SK-N-SH (cell line): ENCODE data around the gene ZNF24. TPM values are rescaled to one million over a fixed set of nuclear protein-coding genes. Genes with fewer than 3 reads are reported as not detected.

Experiments used
- CTCF ChIA-PET: fragments of 300-600, 350-600 bp; formaldehyde crosslinking; extraction: SDS; loops from one replicate; lab custom pipeline; 2021; lab: Yijun Ruan, JAX
- POLR2A ChIA-PET: fragments of 350-600 bp; sonication (Branson Sonifier 250); formaldehyde crosslinking; extraction: SDS; loops from one replicate; lab custom pipeline; 2020; ENCODE audit warnings: antibody characterized with exemption, inconsistent platforms; lab: Yijun Ruan, JAX
- DNase-seq: peaks from one replicate; pipeline ENCODE4 v3.0.0; 2012
- H2AFZ ChIP-seq: fragments of 200-600 bp; sonication (generic); 2 replicates; pipeline ENCODE4 v1.8.1; 2016; ENCODE audit warnings: antibody characterized with exemption, mild to moderate bottlenecking, low read depth
- H3F3A ChIP-seq: fragments of 200-600 bp; sonication (generic); replicated peaks from 2 replicates; pipeline ENCODE3; 2016; ENCODE audit warnings: antibody characterized with exemption, mild to moderate bottlenecking; ENCODE audit not compliant: insufficient read depth
- H3K27ac ChIP-seq, 2 experiments: fragments of 200-500 bp in 1 of 2; fragments of 200-600 bp in 1 of 2; sonication (Bioruptor generic) in 1 of 2; sonication (generic), shearing (Covaris generic) in 1 of 2; 2 replicates each; pipeline versions ENCODE4 v1.5.1 to v1.6.1; 2014 to 2016; ENCODE audit warnings: low read depth in 2 of 2, inconsistent platforms in 1 of 2, low read length in 1 of 2, mild to moderate bottlenecking in 1 of 2, mixed read lengths in 1 of 2
- H3K27me3 ChIP-seq: fragments of 200-600 bp; sonication (generic), shearing (Covaris generic); 2 replicates; pipeline ENCODE4 v1.6.1; 2016; ENCODE audit warnings: mixed run types; ENCODE audit not compliant: insufficient read depth
- H3K36me3 ChIP-seq, 2 experiments: fragments of 200-500 bp in 1 of 2; fragments of 200-600 bp in 1 of 2; sonication (Bioruptor generic) in 1 of 2; sonication (generic) in 1 of 2; replicated peaks in 1 of 2; 2 replicates each; pipeline versions ENCODE3 to v1.5.1; 2014 to 2016; ENCODE audit warnings: low read length in 1 of 2, mild to moderate bottlenecking in 1 of 2; ENCODE audit not compliant: insufficient read depth in 2 of 2, control insufficient read depth in 1 of 2
- H3K4me1 ChIP-seq, 2 experiments: fragments of 200-500 bp in 1 of 2; fragments of 200-600 bp in 1 of 2; sonication (Bioruptor generic) in 1 of 2; sonication (generic), shearing (Covaris generic) in 1 of 2; 2 replicates each; pipeline versions ENCODE4 v1.5.1 to v1.6.1; 2014 to 2016; ENCODE audit warnings: low read depth in 1 of 2, low read length in 1 of 2, mixed run types in 1 of 2; ENCODE audit not compliant: insufficient read depth in 2 of 2, control insufficient read depth in 1 of 2
- H3K4me2 ChIP-seq: fragments of 200-600 bp; sonication (generic), shearing (Covaris generic); 2 replicates; pipeline ENCODE4 v1.6.1; 2017; ENCODE audit warnings: mixed run types
- H3K4me3 ChIP-seq, 2 experiments: fragments of 200-500 bp in 1 of 2; fragments of 200-600 bp in 1 of 2; sonication (Bioruptor generic) in 1 of 2; sonication (generic), shearing (Covaris generic) in 1 of 2; 2 replicates each; pipeline versions ENCODE4 v1.5.1 to v1.8.1; 2014 to 2016; ENCODE audit warnings: low read depth in 2 of 2, inconsistent platforms in 1 of 2, low read length in 1 of 2, mild to moderate bottlenecking in 1 of 2, mixed read lengths in 1 of 2, moderate library complexity in 1 of 2
- H3K79me2 ChIP-seq: fragments of 200-600 bp; sonication (generic); 2 replicates; pipeline ENCODE4 v1.8.1; 2017; ENCODE audit warnings: mild to moderate bottlenecking; ENCODE audit not compliant: insufficient read depth
- H3K9ac ChIP-seq: fragments of 200-600 bp; sonication (generic); 2 replicates; pipeline ENCODE4 v1.6.1; 2017; ENCODE audit warnings: mixed run types
- H3K9me2 ChIP-seq: fragments of 200-600 bp; sonication (generic); 2 replicates; pipeline ENCODE4 v1.6.1; 2017; ENCODE audit warnings: mixed run types
- H3K9me3 ChIP-seq: fragments of 200-600 bp; sonication (generic); 2 replicates; pipeline ENCODE4 v1.6.1; 2017; ENCODE audit warnings: mixed run types, mild to moderate bottlenecking, moderate library complexity
- H4K20me1 ChIP-seq: fragments of 200-600 bp; sonication (generic); 2 replicates; pipeline ENCODE4 v1.6.1; 2017; ENCODE audit warnings: mild to moderate bottlenecking, mixed run types; ENCODE audit not compliant: insufficient read depth
- EP300 ChIP-seq, 2 experiments: IDR thresholded peaks; 2 replicates each; pipeline versions ENCODE4 v1.4.0 to v1.6.1; 2012; ENCODE audit warnings: borderline replicate concordance in 1 of 2, low read depth in 1 of 2, low read length in 1 of 2
- FOXJ3 ChIP-seq: sonication (generic); formaldehyde crosslinking; IDR thresholded peaks from 2 replicates; pipeline ENCODE4 v1.5.1; 2020; ENCODE audit warnings: mild to moderate bottlenecking, missing genetic modification reagents
- JUND ChIP-seq: IDR thresholded peaks from 2 replicates; pipeline ENCODE4 v1.4.0; 2012
- MXI1 ChIP-seq: IDR thresholded peaks from 2 replicates; pipeline ENCODE4 v1.6.1; 2012; ENCODE audit warnings: mild to moderate bottlenecking, low read depth, low read length, improper control_type of control experiment
- SIN3A ChIP-seq: IDR thresholded peaks from 2 replicates; pipeline ENCODE4 v1.6.1; 2012; ENCODE audit warnings: low read depth, mild to moderate bottlenecking, low read length, moderate library complexity, borderline replicate concordance
- SMC3 ChIP-seq: IDR thresholded peaks from 2 replicates; pipeline ENCODE4 v1.6.1; 2012; ENCODE audit warnings: low read depth, low read length, improper control_type of control experiment
- WGBS: methylation state at CpG from one replicate; pipeline ENCODE4 v1.1.6; 2017; ENCODE audit warnings: low lambda C conversion rate; 5-methylcytosine and 5-hydroxymethylcytosine counted together
- polyA plus RNA-seq, 3 experiments: library from polyadenylated mRNA; depleted of rRNA; stranded (reverse); fragments of >200 nt; gene quantifications; 2 replicates each; pipeline ENCODE4 v1.2.3, GENCODE V29; 2012
- TF ChIP-seq, protein P1 (sequence below): fragments of 200-600 bp; sonication (generic); IDR thresholded peaks from 2 replicates; pipeline ENCODE4 v1.6.1; 2017; ENCODE audit warnings: antibody characterized with exemption, mild to moderate bottlenecking, moderate library complexity
- TF ChIP-seq, protein P2 (sequence below): fragments of 150-350 bp; IDR thresholded peaks from 2 replicates; pipeline ENCODE4 v1.6.1; 2017; ENCODE audit warnings: antibody characterized with exemption, low read length, low read depth, borderline replicate concordance
- TF ChIP-seq, protein P3 (sequence below): IDR thresholded peaks from 2 replicates; pipeline ENCODE4 v1.4.0; 2012; ENCODE audit warnings: low read depth, borderline replicate concordance
- TF ChIP-seq, protein P4 (sequence below): fragments of 150-350 bp; IDR thresholded peaks from 2 replicates; pipeline ENCODE4 v1.6.1; 2016; ENCODE audit warnings: mild to moderate bottlenecking, low read depth, low read length
- TF ChIP-seq, protein P5 (sequence below): IDR thresholded peaks from 2 replicates; pipeline ENCODE4 v1.6.1; 2012; ENCODE audit warnings: mild to moderate bottlenecking, low read depth, low read length, moderate library complexity

ZNF24 gene
- polyA plus RNA-seq, 1 of the 3 experiments (the other 2 are of a cell fraction): 6.9 TPM

DNA sequence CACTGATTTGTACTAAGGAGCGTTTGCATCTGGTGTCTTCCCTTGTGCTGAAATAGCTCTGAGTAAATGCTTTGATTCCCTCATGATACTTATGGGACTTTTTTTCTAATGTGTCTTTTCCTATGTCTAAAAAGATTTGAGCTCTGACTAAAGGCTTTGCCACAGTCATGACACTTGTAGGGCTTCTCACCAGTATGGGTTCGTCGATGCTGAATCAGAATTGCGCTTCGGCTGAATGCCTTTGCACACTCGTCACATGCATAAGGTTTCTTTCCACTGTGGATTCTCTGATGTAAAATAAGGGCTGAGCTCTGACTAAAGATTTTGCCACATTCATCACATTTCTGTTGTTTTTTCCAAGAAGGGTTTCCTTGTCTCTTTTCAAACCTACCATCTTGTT lies 24.9 kb upstream of the ZNF24 start (continued):
- TF ChIP-seq, protein P1, sequence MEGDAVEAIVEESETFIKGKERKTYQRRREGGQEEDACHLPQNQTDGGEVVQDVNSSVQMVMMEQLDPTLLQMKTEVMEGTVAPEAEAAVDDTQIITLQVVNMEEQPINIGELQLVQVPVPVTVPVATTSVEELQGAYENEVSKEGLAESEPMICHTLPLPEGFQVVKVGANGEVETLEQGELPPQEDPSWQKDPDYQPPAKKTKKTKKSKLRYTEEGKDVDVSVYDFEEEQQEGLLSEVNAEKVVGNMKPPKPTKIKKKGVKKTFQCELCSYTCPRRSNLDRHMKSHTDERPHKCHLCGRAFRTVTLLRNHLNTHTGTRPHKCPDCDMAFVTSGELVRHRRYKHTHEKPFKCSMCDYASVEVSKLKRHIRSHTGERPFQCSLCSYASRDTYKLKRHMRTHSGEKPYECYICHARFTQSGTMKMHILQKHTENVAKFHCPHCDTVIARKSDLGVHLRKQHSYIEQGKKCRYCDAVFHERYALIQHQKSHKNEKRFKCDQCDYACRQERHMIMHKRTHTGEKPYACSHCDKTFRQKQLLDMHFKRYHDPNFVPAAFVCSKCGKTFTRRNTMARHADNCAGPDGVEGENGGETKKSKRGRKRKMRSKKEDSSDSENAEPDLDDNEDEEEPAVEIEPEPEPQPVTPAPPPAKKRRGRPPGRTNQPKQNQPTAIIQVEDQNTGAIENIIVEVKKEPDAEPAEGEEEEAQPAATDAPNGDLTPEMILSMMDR: no peak
- TF ChIP-seq, protein P2, sequence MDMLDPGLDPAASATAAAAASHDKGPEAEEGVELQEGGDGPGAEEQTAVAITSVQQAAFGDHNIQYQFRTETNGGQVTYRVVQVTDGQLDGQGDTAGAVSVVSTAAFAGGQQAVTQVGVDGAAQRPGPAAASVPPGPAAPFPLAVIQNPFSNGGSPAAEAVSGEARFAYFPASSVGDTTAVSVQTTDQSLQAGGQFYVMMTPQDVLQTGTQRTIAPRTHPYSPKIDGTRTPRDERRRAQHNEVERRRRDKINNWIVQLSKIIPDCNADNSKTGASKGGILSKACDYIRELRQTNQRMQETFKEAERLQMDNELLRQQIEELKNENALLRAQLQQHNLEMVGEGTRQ: no peak
- TF ChIP-seq, all 33 proteins: peak for 0

DNA sequence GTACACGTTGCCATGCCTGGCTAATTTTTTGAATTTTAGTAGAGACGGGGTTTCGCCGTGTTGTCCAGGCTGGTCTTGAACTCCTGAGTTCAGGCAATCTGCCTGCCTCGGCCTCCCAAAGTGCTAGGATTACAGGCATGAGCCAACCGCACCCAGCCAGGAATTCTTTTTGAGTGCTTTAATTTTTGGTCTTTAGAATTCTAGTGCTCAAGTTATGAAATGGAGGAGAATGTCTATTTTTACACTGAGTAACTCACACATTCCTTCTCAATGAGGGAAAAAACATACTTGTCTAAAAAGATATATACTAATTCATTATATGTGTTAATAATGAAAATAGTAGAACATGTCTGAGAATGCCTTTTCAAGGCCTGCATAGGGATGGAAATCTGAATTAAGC lies 24.4 kb upstream of the ZNF24 start:
- POLR2A ChIA-PET: no interaction called here

More for the DNA sequence above, 24.4 kb upstream of the ZNF24 start:
- no peaks in the 10 kb centered on the region for H3K79me2 ChIP-seq
- no peak overlapping the region for H3K9ac ChIP-seq
- H3K9me3 ChIP-seq: no peaks in the 10 kb centered on the region
- H3F3A ChIP-seq: no peaks in the 10 kb centered on the region
- no peak for TF ChIP-seq EP300 (IDR thresholded peaks at IDR 0.05; ENCODE audit: borderline replicate concordance in 1 of 2, low read depth in 1 of 2, low read length in 1 of 2)
- TF ChIP-seq, protein P3, sequence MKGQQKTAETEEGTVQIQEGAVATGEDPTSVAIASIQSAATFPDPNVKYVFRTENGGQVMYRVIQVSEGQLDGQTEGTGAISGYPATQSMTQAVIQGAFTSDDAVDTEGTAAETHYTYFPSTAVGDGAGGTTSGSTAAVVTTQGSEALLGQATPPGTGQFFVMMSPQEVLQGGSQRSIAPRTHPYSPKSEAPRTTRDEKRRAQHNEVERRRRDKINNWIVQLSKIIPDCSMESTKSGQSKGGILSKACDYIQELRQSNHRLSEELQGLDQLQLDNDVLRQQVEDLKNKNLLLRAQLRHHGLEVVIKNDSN: no peak
- TF ChIP-seq, protein P4, sequence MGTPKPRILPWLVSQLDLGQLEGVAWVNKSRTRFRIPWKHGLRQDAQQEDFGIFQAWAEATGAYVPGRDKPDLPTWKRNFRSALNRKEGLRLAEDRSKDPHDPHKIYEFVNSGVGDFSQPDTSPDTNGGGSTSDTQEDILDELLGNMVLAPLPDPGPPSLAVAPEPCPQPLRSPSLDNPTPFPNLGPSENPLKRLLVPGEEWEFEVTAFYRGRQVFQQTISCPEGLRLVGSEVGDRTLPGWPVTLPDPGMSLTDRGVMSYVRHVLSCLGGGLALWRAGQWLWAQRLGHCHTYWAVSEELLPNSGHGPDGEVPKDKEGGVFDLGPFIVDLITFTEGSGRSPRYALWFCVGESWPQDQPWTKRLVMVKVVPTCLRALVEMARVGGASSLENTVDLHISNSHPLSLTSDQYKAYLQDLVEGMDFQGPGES: no peak
- no peak for TF ChIP-seq MXI1
- no peak for TF ChIP-seq SIN3A
- no peak for TF ChIP-seq FOXJ3 (CRISPR knock-in tag)
- TF ChIP-seq, protein P5, sequence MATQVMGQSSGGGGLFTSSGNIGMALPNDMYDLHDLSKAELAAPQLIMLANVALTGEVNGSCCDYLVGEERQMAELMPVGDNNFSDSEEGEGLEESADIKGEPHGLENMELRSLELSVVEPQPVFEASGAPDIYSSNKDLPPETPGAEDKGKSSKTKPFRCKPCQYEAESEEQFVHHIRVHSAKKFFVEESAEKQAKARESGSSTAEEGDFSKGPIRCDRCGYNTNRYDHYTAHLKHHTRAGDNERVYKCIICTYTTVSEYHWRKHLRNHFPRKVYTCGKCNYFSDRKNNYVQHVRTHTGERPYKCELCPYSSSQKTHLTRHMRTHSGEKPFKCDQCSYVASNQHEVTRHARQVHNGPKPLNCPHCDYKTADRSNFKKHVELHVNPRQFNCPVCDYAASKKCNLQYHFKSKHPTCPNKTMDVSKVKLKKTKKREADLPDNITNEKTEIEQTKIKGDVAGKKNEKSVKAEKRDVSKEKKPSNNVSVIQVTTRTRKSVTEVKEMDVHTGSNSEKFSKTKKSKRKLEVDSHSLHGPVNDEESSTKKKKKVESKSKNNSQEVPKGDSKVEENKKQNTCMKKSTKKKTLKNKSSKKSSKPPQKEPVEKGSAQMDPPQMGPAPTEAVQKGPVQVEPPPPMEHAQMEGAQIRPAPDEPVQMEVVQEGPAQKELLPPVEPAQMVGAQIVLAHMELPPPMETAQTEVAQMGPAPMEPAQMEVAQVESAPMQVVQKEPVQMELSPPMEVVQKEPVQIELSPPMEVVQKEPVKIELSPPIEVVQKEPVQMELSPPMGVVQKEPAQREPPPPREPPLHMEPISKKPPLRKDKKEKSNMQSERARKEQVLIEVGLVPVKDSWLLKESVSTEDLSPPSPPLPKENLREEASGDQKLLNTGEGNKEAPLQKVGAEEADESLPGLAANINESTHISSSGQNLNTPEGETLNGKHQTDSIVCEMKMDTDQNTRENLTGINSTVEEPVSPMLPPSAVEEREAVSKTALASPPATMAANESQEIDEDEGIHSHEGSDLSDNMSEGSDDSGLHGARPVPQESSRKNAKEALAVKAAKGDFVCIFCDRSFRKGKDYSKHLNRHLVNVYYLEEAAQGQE: no peak
- TF ChIP-seq JUND: no peak
- TF ChIP-seq SMC3: no peak
- H3K4me1 ChIP-seq: no peaks in the 10 kb centered on the region
- H2AFZ ChIP-seq: no peak overlapping the region
- no peak overlapping the region for H3K27ac ChIP-seq
- H3K36me3 ChIP-seq: no peaks in the 10 kb centered on the region
- 89% methylated on average over 6 of the region's 6 CpGs for WGBS
- no peaks in the 10 kb centered on the region for H3K9me2 ChIP-seq
- no peaks in the 10 kb centered on the region for H3K27me3 ChIP-seq
- CTCF ChIA-PET: interaction anchor here (0.6 to 1.3 kb wide), 3 partner anchors 18 to 39 kb away, joined by 4 read pairs; no protein-coding TSS in a partner anchor
- no peaks in the 10 kb centered on the region for H4K20me1 ChIP-seq
- DNase-seq: no peak
- H3K4me2 ChIP-seq: no peak overlapping the region
- no peak overlapping the region for H3K4me3 ChIP-seq
